Measurements from ENCODE around the gene SPRED2.

DNA sequence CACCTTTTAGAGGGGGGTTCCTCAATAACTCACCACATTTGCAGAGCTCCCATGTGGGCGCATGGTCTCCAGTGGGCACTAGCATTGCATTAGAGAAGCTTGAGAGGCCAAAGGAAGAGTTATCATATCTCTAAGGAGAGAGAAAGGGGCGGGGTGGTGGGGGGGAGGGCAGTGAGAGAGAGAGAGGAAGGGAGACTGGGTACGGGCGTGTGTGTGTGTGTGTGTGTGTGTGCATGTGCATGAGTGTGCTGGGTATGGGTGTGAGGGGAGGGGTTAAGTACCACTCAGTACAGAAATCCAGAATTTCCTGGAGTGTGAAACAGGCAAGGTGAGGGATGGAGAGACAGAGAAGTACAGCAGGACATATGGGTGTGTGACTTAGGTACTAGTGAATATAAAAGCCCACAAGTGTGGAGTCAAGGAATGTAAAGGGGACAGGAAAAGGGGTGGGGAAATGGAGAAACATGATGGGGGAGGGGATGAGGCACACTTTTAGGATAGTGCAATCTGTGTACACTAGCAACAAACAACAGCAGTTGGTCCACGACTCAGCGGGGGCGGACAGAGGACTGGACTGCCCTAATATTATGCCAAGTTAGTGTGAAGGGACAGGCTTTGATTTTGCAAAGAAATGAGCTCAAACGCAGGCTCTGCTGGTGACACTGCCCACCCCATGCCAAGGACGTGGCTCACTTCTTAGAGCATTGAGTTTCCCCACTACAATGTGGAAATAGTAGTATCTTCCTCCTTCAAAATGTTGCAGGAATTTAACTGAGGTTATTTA lies 91.3 kb downstream of the SPRED2 start:
- TF ChIP-seq, protein P1, sequence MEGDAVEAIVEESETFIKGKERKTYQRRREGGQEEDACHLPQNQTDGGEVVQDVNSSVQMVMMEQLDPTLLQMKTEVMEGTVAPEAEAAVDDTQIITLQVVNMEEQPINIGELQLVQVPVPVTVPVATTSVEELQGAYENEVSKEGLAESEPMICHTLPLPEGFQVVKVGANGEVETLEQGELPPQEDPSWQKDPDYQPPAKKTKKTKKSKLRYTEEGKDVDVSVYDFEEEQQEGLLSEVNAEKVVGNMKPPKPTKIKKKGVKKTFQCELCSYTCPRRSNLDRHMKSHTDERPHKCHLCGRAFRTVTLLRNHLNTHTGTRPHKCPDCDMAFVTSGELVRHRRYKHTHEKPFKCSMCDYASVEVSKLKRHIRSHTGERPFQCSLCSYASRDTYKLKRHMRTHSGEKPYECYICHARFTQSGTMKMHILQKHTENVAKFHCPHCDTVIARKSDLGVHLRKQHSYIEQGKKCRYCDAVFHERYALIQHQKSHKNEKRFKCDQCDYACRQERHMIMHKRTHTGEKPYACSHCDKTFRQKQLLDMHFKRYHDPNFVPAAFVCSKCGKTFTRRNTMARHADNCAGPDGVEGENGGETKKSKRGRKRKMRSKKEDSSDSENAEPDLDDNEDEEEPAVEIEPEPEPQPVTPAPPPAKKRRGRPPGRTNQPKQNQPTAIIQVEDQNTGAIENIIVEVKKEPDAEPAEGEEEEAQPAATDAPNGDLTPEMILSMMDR (IDR thresholded peaks at IDR 0.05) = no peak
- TF ChIP-seq POLR2A (IDR thresholded peaks at IDR 0.05) = no peak

Measured in uterus (tissue), 2 donors.